Stomach (tissue), 9 donors: ENCODE results near the gene HS6ST2. TPM values are rescaled to one million over a fixed set of nuclear protein-coding genes. Genes with fewer than 3 reads are reported as not detected.

Experiments
- DNase-seq, 2 donors: peaks; one replicate each; pipeline versions ENCODE4 v3.0.0 to v3.0.0-alpha.2; 2013 to 2019
- H3K27ac ChIP-seq, 5 donors: fragments of 200-600 bp in 4 of 5; sonication (generic) in 4 of 5; one replicate each; pipeline ENCODE4 v1.5.1; 2013 to 2019; ENCODE audit warnings: mild to moderate bottlenecking in 1 of 5, moderate library complexity in 1 of 5
- H3K27me3 ChIP-seq, 3 donors: fragments of 200-600 bp; sonication (generic); one replicate each; pipeline ENCODE4 v1.5.1; 2017 to 2019; ENCODE audit warnings: mixed run types in 1 of 3
- H3K36me3 ChIP-seq, 4 donors: fragments of 200-600 bp; sonication (generic); 1 replicate in 3 of 4; 2 replicates in 1 of 4; pipeline ENCODE4 v1.5.1; 2016 to 2019
- H3K4me1 ChIP-seq, 4 donors: fragments of 200-600 bp; sonication (generic); one replicate each; pipeline ENCODE4 v1.5.1; 2016 to 2019
- H3K4me3 ChIP-seq, 4 donors: fragments of 200-600 bp; sonication (generic) in 3 of 4; one replicate each; pipeline ENCODE4 v1.5.1; 2016 to 2019; ENCODE audit warnings: mild to moderate bottlenecking in 1 of 4
- H3K9me3 ChIP-seq, 4 donors: fragments of 200-600 bp; sonication (generic); one replicate each; pipeline ENCODE4 v1.5.1; 2016 to 2019
- CTCF ChIP-seq, 7 experiments: fragments of 450-650 bp in 4 of 7; fragments of 200-600 bp in 3 of 7; sonication (generic) in 3 of 7; IDR thresholded peaks; one replicate each; pipeline ENCODE4 v1.5.1; 2016 to 2019; ENCODE audit warnings: antibody characterized with exemption in 7 of 7, control low read depth in 2 of 7, mild to moderate bottlenecking in 1 of 7
- EP300 ChIP-seq: sonication (generic); formaldehyde crosslinking; IDR thresholded peaks from one replicate; pipeline ENCODE4 v1.6.1; 2017; ENCODE audit warnings: antibody characterized with exemption
- POLR2A ChIP-seq, 4 donors: fragments of 450-650 bp; IDR thresholded peaks; one replicate each; pipeline ENCODE4 v1.6.1; 2016; ENCODE audit warnings: antibody characterized with exemption in 4 of 4, control low read depth in 2 of 4, mild to moderate bottlenecking in 1 of 4, moderate library complexity in 1 of 4
- POLR2AphosphoS5 ChIP-seq, 3 donors: sonication (generic); formaldehyde crosslinking; IDR thresholded peaks; one replicate each; pipeline ENCODE4 v1.6.1; 2016; ENCODE audit warnings: antibody characterized with exemption in 3 of 3
- WGBS, 5 donors: extraction: QIAGEN DNeasy Blood & Tissue Kit in 3 of 5; methylation state at CpG; one replicate each; pipeline versions ENCODE4 v1.1.5 to v1.1.7; 2013 to 2018; 5-methylcytosine and 5-hydroxymethylcytosine counted together
- intact Hi-C: fragments of 100-400 bp; cut with DNase I; formaldehyde crosslinking; loops from one replicate; pipeline ENCODE4 v1.15.1; 2023; ENCODE audit warnings: low total_unique reads
- polyA plus RNA-seq, 3 donors: library from polyadenylated mRNA; stranded (reverse); fragments of 200-250 nt; gene quantifications; one replicate each; pipeline ENCODE4 v1.2.3, GENCODE V29; 2013
- total RNA-seq, 5 donors: library from RNA; depleted of rRNA; stranded (reverse); fragments of >200 nt; gene quantifications; one replicate each; pipeline versions ENCODE4 v1.1.0 to v1.2.3, GENCODE V29; 2014 to 2016
- donor health status: healthy with polysubstance abuse.
- donor health status: Bipolar disorder and iron deficiency.
- donor health status: healthy.

The HS6ST2 gene
- total and polyA plus RNA-seq, 8 donors: 0.25 to 4.0 (median 0.89) TPM; not detected in 1

- H3K36me3 ChIP-seq: no peaks in the 10 kb centered on the region
- no peak overlapping the region for H3K27ac ChIP-seq
- TF ChIP-seq EP300 (no peak), POLR2AphosphoS5 (IDR thresholded peaks at IDR 0.05) (no peak), CTCF (IDR thresholded peaks at IDR 0.05) (no peak), POLR2A (IDR thresholded peaks at IDR 0.05) (no peak)
- no peaks in the 10 kb centered on the region for H3K4me1 ChIP-seq
- H3K9me3 ChIP-seq: peaks cover 0 to 6% (median 0%) of the 10 kb centered on the region in 4 donors
- WGBS, 5 donors: 58 to 84% (median 69%) methylated on average over 6 of the region's 6 CpGs
- H3K27me3 ChIP-seq: peaks cover 0 to 11% (median 0%) of the 10 kb centered on the region in 3 donors
- no peak for DNase-seq
- intact Hi-C loops: no loop called here
- no peak overlapping the region for H3K4me3 ChIP-seq
Measured at GRCh38 chrX:132668178-132668577, 290.3 kb downstream of the HS6ST2 start.

- H3K27me3 ChIP-seq: peaks cover 0 to 6% (median 0%) of the 10 kb centered on the region in 3 donors
- no peak for TF ChIP-seq EP300
- TF ChIP-seq POLR2A (IDR thresholded peaks at IDR 0.05): no peak
- TF ChIP-seq POLR2AphosphoS5 (IDR thresholded peaks at IDR 0.05): no peak
- TF ChIP-seq CTCF (IDR thresholded peaks at IDR 0.05): no peak
Measured at GRCh38 chrX:132665676-132666075, 292.8 kb downstream of the HS6ST2 start.

GRCh38 chrX:132664273-132664672 lies 294.2 kb downstream of the HS6ST2 start:
- WGBS, 5 donors: 43 to 72% (median 56%) methylated on average over 2 to 3 of the region's 3 CpGs
- no peaks in the 10 kb centered on the region for H3K36me3 ChIP-seq
- H3K27ac ChIP-seq: no peak overlapping the region
- DNase-seq: no peak
- intact Hi-C loops: no loop called here
- H3K4me3 ChIP-seq: no peak overlapping the region
- H3K4me1 ChIP-seq: no peaks in the 10 kb centered on the region
- TF ChIP-seq POLR2AphosphoS5 (IDR thresholded peaks at IDR 0.05) (no peak), CTCF (IDR thresholded peaks at IDR 0.05) (no peak), EP300 (no peak), POLR2A (IDR thresholded peaks at IDR 0.05) (no peak)
- peaks cover 0 to 6% (median 0%) of the 10 kb centered on the region in 4 donors for H3K9me3 ChIP-seq
- H3K27me3 ChIP-seq: peaks cover 0 to 3% (median 0%) of the 10 kb centered on the region in 3 donors

More at GRCh38 chrX:132665676-132666075, 292.8 kb downstream of the HS6ST2 start:
- Histone ChIP-seq H3K36me3 (no peaks in the 10 kb centered on the region), H3K27ac (no peak overlapping the region), H3K9me3 (peaks cover 0 to 6% (median 0%) of the 10 kb centered on the region in 4 donors), H3K4me3 (no peak overlapping the region), H3K4me1 (no peaks in the 10 kb centered on the region)
- intact Hi-C loops: no loop called here
- no peak for DNase-seq
- 64 to 92% (median 90%) methylated on average over 2 of the region's 2 CpGs for WGBS, 5 donors

- peaks cover 0 to 6% (median 0%) of the 10 kb centered on the region in 4 donors for H3K9me3 ChIP-seq
- H3K27ac ChIP-seq: no peak overlapping the region
- H3K36me3 ChIP-seq: no peaks in the 10 kb centered on the region
- no peaks in the 10 kb centered on the region for H3K4me1 ChIP-seq
- no peak for DNase-seq
- TF ChIP-seq EP300: no peak
- TF ChIP-seq CTCF (IDR thresholded peaks at IDR 0.05): no peak
- no peak for TF ChIP-seq POLR2A (IDR thresholded peaks at IDR 0.05)
- no peak for TF ChIP-seq POLR2AphosphoS5 (IDR thresholded peaks at IDR 0.05)
- no peak overlapping the region for H3K4me3 ChIP-seq
- peaks cover 0 to 4% (median 0%) of the 10 kb centered on the region in 3 donors for H3K27me3 ChIP-seq
- WGBS, 5 donors: 17 to 41% (median 30%) methylated on average over 2 of the region's 2 CpGs
- intact Hi-C loops: no loop called here
Measured at GRCh38 chrX:132662844-132663243, 295.6 kb downstream of the HS6ST2 start.
